RPMI7951 (cell line): ENCODE measurements around the gene CACNG4. TPM values are rescaled to one million over a fixed set of nuclear protein-coding genes. Genes with fewer than 3 reads are reported as not detected.
A peak's percentile ranks its signal among the peaks of the same experiment; 100 is the strongest.
"Not testable (repeated sequence)": the region's sequence is repeated elsewhere in the genome, so short reads cannot be mapped to it uniquely, and the experiment has no call there.

Experiments
- DNase-seq: peaks from one replicate; pipeline ENCODE4 v3.0.0-alpha.2; 2012; ENCODE audit warnings: low read depth
- total RNA-seq: library from RNA; depleted of rRNA; stranded (reverse); fragments of >200 nt; shearing (Covaris generic); gene quantifications from 2 replicates; pipeline ENCODE4 v1.2.3, GENCODE V29; 2014

Gene CACNG4
- total RNA-seq, 1 experiment from 2014 or later, result 0.12 TPM

DNA sequence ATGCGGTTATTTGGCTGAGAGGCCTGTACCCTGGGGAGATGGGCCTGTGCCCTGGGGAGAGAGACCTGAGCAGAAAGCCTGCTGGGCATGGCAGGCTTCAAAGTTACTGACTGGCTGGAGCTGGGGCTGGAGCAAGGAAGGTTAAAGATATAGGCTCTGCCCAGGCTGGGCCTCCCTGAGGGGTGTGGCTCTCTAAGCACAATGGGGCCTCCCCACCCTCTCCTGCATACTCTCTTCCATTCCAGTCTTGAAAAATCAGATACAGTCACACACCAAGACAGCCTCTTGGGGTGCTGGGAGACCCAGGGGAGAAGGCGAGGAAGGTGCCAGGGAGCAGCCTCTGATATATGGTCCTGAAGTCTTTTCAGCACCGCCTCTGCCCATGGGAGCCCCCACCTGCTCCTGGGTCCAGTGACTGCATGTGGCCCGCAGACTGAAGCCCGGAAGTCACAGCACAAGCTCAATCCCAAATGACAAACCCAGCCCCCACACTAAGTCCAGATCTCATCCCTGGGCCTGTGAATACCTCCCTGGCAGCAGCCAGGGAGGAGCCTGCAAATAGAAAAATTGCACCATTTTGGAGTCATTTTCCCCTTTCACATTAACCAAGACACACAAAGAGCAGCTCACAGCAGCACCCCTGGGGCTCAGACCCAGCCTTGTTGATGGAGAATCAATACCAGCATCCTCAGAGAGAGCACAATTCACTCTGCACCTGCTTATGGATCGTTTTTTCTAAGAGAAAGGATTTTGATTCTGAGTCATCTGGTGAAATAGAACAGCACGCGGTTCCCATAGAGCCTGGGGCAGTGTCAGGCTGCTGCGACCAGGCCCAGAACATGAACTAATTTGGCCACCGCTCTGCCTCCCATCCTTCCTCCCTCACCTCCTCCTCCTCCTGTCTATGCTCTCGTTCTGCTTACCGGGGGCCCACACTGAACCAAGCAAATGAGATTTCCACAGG, 54.2 kb downstream of the CACNG4 start:
- DNase-seq, result peak; percentile 13

- no peak for DNase-seq
Observed at GRCh38 chr17:67019809-67020208, 55.3 kb downstream of the CACNG4 start.

DNA sequence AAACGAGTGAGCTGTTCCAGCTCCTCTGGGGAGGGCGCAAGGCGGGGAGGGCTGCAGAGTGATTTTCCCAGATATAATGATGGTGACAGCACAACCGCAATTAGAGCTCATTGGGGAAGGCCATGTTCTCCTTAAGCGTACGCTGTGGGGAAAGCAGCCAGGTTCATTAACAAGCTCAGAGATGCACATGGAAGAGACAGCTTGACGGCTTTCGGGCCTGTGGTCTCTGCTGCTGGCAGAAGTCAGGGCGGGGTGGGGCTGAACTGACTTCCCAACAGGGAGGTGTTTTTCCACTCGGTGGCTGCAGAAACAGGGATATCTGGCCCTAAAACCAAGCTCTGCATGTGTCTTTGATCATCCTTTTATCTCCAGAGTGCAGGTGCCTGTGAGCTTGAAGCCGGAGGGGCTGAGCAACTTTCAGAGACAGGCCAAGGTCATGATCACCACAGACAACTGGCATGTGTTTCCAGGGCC, 55.8 kb downstream of the CACNG4 start:
- no peak for DNase-seq

DNA sequence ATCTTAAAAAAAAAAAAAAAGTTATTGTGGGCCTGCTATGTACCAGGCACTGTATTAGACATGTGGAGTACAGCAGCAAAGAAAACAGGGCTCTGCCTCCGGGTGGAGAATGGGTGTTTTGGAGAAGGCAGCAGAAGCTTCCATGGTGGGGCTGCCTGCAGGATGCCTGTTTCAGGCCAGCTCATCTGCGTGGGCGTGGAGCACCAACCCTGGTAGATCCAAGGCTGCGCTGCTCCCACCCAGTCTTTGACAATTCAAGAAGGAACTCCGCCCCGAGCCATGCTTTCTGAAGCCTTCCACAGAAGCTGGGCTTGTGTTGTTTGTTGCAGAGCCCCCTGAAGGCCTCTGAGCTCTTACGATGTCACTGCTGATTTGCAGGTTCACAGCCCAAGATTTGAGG, 56.7 kb downstream of the CACNG4 start:
- DNase-seq, result no peak

DNA sequence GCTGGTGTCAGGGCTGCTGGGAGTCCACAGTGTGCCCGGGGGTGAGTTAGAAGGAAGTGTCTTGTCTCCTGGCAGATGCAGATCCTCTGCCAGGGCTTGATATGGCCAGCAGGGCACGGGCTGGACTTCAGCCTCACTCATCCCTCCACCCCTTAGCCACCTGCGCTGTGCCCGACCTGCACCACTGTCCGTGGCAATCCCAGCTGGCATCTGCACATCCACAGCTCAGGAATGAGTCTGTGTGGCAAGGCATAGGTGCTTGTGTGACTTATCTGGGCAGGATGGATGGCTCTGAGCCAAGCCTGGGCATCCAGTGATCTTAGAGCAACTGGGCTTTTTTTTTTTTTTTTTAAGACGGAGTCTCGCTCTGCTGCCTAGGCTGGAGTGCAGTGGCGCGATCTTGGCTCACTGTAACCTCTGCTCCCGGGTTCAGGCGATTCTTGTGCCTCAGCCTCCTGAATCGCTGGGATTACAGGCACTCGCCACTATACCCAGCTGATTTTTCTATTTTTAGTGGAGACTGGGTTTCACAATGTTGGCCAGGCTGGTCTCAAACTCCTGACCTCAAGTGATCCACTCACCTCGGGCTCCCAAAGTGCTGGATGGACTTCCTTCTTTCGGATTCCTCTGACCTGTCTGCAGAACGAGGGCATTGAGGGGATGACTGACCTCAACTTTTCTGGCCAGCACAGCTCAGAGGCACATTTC, 57.4 kb downstream of the CACNG4 start:
- DNase-seq, result no peak

- no peak for DNase-seq
Observed at GRCh38 chr17:67022451-67022810, 57.9 kb downstream of the CACNG4 start.

GRCh38 chr17:67024736-67025135, 60.2 kb downstream of the CACNG4 start:
- DNase-seq, result no peak

DNA sequence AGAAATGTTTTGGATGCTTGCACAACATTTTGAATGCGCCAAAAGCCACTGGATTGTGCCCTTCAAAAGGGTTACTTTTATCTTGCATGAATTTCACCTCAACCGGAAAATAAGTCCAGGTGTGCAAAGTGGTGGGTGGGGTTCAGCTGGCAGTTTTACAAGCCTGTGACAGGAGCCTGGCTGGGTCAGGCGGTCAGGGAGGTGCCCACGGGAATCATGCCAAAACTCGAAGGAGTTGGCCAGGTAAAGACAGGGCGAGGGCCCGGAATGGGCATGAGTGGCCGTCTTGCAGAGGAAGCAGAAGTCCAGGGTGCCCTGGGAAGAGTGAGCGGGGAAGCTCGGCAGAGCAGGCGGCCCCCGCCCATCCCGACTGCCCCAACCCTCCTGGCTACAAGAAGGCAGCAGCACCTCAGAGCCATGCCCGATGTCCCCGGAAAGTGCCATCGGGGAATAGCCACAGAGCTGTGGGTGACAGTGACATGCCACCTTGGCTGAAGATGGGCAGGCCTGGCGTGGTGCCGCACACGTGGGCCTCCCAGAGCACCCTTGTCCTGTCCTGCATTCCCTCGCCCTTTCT, 60.8 kb downstream of the CACNG4 start:
- no peak for DNase-seq

DNA sequence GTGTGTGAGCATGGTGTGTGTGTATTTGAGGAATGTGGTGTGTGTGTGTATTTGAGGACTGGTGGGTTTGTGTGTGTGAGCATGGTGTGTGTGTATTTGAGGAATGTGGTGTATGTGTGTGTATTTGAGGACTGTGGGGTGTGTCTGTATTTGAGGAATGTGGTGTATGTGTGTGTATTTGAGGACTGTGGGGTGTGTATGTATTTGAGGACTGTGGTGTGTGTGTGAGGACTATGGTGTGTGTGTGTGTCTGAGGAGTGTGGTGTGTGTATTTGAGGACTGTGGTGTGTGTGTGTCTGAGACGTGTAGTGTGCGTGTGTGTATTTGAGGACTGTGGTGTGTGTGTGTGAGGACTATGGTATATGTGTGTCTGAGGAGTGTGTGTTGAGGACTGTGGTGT, 61.8 kb downstream of the CACNG4 start:
- no peak for DNase-seq

- peak; percentile 33 for DNase-seq
Observed at GRCh38 chr17:67027031-67027628, 62.6 kb downstream of the CACNG4 start.

- DNase-seq, result no peak
Observed at GRCh38 chr17:67030641-67031040, 66.1 kb downstream of the CACNG4 start.

- no peak for DNase-seq
Observed at GRCh38 chr17:67032382-67032781, 67.9 kb downstream of the CACNG4 start.

DNA sequence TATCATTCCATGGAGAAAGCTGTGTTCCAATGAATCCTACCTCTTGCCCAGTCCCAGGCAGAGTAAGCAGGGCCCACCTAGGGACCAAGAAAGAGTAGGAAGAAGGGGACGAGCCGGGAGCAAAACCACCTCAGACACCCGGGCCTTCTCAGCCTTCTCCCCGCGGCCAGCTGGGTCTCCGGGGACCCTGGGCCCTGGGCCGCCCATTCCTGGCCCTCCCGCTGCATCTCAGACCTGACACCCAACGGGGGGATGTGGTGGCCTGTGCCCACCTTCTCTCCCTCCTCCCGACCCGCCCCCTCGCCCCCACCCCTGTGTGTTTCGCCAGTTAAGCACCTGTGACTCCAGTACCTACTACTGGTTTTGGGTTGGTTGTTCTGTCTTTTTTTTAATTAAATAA, 68.5 kb downstream of the CACNG4 start:
- no peak for DNase-seq

DNA sequence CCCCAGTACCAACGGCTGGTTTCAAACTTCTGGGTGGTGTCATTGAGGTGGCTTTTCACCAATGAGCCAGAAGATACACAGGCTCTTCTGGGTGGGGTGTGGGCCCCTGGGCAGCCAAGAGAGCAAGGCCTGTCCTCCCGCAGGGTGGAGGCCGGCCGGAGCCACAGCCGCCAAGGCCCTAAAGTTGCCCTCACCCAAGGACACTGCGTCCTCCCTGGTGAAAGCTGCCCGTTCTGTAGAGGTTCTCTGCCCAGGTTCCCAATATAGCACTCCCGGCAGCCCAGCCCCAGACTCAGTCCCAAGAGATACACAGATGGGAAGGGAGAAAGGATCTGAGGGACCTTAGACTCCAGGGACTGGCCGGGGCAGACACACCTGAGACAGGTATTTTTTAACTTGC, 69.1 kb downstream of the CACNG4 start:
- no peak for DNase-seq

DNA sequence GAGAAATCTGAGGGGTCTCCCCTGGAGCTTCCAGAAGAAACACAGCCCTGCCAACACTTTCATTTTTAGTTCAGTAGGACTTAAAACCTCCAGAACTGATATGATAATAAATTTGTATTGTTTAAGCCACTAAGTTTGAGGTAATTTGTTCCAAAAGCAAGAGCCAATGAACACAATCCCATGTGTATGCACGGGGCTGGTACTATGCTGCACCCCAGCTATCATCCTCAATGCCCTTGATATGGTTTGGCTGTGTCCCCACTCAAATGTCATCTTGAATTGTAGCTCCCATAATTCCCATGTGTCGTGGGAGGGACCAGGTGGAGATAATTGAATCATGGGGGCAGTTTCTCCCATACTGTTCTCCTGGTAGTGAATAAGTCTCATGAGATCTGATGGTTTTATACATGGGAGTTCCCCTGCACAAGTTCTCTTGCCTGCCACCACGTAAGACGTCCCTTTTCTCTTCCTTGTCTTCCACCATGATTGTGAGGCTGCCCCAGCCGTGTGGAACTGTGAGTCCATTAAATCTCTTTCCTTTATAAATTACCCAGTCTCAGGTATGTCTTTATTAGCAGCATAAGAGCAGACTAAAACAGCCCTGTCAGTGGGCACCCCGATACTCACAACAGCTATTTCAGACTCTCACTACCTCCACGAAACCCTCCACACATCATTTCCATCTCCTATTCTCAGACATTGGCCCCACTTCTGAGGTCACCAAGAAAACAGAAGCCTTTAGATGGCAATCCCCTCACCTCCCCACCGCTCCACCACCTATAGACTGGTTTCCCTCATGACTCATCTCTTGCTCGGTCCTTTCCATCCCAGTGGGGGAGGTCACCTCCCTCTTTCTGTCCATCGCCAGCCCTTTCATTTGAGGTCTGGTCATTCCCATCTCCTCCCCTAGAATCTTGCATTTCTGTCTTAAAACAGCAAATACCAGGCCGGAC, 70.9 kb downstream of the CACNG4 start:
- no peak for DNase-seq

- no peak for DNase-seq
Observed at GRCh38 chr17:67038861-67039365, 74.4 kb downstream of the CACNG4 start.

DNA sequence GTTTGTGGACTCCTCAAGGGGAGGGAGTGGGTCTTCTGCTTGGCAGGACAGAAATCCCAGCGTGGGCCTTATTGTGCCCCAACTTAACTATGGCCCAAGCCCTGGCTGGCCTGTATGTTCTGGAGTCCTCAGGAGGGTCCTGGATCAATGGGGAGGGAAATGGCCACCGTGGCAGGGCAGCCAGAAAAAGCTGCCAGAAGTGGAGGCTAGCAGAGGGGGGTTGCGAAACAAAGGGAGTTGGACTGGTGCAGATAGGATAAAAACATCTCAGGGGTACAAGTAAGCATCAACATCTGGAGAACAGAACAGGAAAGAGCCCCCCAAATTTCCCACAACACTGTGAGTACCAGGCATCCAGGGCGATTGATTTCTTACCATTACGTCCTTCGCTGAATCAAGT, 76.1 kb downstream of the CACNG4 start:
- DNase-seq, result no peak

DNA sequence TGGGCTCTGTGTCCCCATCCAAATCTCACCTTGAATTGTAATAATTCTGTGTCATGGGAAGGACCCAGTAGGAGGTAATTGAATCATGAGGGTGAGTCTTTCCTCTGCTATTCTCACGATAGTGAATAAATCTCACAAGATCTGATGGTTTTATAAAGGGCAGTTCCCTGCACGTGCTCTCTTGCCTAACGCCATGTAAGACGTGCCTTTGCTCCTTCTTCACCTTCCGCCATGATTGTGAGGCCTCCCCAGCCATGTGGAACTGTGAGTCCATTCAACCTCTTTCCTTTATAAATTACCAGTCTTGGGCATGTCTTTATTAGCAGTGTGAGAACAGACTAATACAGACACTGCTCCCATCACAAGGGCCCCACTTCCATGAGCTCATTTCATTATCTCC, 76.6 kb downstream of the CACNG4 start:
- not testable (repeated sequence) for DNase-seq

DNA sequence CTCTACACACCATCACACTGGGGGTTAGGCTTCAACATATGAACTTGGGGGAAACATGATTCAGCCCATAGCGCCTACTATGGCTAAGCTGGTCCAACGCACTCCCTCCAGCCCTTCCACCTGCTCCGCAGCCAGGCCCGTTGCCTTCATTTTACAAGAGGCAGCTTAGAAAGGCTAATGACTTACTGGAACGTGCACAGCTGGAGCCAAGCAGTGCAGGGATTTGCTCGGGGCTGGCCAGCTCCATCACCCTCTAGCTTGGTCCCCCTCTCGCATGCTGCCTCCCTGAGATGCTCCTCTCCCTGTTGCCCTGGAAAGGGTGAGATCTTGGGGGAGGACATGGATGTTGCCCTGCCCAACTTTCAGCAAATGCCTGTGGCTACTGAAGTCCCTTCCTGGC, 77.0 kb downstream of the CACNG4 start:
- DNase-seq, result no peak

DNA sequence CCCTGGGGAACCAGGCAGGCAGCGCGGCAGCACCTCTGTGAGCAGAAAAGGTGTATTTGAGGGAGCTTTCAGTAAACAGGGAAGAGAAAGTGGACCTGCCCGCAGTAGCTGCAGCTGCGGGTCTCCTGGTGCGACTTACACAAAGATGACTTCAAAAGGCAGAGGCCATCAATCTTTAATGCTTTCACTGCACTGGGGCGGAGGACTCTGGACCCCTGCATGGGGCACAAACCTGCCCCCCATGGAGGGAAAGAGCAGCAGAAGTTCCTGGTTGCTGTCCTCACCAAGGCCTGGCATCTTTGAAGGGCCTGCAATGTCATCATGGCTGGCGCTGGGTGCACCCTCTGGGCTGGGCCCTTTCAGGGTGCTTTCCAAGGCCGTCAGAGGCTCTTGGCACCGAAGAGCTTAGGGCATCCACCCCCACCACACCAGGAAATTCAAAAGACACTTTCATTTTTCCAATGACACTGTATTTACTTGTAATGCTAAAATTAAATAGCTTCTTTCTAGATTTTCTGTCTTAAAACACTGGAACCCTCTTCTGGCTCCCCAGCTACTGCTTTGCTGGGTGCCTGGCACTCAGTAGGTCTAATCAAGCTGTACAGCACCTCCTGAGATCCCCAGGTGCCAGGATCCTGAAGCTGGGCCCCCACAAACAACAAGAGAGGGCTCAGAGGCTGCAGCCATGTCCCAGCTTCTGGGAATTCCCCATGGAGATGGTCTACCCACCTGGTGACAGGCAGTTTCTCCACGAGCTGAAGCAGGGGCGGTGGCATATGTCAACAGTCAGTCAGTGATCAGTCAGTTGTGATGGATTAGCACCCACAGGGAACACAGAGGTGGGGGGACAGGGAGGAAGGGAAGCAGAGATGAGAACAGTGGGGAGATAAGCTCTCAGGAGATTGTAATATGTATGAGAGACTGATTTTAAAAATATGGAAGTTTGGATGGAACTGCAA, 77.7 kb downstream of the CACNG4 start:
- no peak for DNase-seq
